Endothelial cell (in vitro differentiated cells): ENCODE measurements around the gene GNAT3. TPM values are rescaled to one million over a fixed set of nuclear protein-coding genes. Genes with fewer than 3 reads are reported as not detected.

Experiments used
- DNase-seq: peaks from one replicate; pipeline ENCODE4 v3.0.0; 2021; ENCODE audit warnings: low spot score
- H3K27ac Mint-ChIP-seq: one replicate; pipeline ENCODE4 v1.8.0; 2021; ENCODE audit warnings: mixed read lengths, inconsistent platforms; ENCODE audit not compliant: unreplicated experiment
- H3K27me3 Mint-ChIP-seq: one replicate; pipeline ENCODE4 v1.8.0; 2021; ENCODE audit warnings: mild to moderate bottlenecking, moderate library complexity, mixed read lengths, inconsistent platforms; ENCODE audit not compliant: unreplicated experiment
- H3K36me3 Mint-ChIP-seq: one replicate; pipeline ENCODE4 v1.8.0; 2021; ENCODE audit warnings: mild to moderate bottlenecking, low read depth, mixed read lengths, inconsistent platforms; ENCODE audit not compliant: unreplicated experiment
- H3K4me1 Mint-ChIP-seq: one replicate; pipeline ENCODE4 v1.8.0; 2021; ENCODE audit warnings: mild to moderate bottlenecking, mixed read lengths, inconsistent platforms; ENCODE audit not compliant: unreplicated experiment
- H3K4me3 Mint-ChIP-seq: one replicate; pipeline ENCODE4 v1.8.0; 2021; ENCODE audit warnings: mild to moderate bottlenecking, mixed read lengths, inconsistent platforms; ENCODE audit not compliant: unreplicated experiment
- H3K9me3 Mint-ChIP-seq: one replicate; pipeline ENCODE4 v1.8.0; 2021; ENCODE audit warnings: mixed read lengths, inconsistent platforms; ENCODE audit not compliant: unreplicated experiment
- total RNA-seq: library from RNA; stranded (reverse); fragmentation: NEBNext Ultra II Directional; extraction: Animal tissue kit (Norgen Biotek cat#: 25700); gene quantifications from one replicate; pipeline ENCODE4 v1.2.1, GENCODE V29; 2021; ENCODE audit not compliant: unreplicated experiment
- TF ChIP-seq, protein P1 (sequence below): fragments of 200-600 bp; sonication (generic); IDR thresholded peaks from one replicate; pipeline ENCODE4 v1.5.0; 2021; ENCODE audit warnings: antibody characterized with exemption; ENCODE audit not compliant: unreplicated experiment

GNAT3 gene
- total RNA-seq, 1 donor from 2014 or later = not detected

DNA sequence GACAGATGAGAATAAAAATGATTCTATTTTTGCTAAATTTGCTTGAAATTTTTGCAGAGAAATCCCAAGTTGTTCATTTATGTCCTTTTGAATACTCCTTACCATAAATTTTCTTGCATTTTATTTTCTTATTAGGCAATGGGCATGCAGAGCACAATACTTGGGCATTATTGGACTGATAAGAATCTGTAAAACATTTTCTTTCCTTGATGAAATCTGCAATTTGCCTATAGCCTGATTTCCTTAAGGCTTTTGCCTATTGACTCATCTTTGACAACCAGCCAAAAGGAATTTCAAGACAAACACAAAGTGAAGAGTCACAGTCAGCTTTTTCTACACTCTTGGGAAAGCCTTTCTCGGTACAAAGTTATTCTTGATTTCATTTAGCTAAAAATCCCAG, 30.5 kb upstream of the GNAT3 start:
- Mint-ChIP-seq H3K4me1 (no peaks in the 10 kb centered on the region), H3K27me3 (peaks cover 4% of the 10 kb centered on the region), H3K36me3 (peaks cover 5% of the 10 kb centered on the region), H3K4me3 (no peak overlapping the region), H3K27ac (no peak overlapping the region), H3K9me3 (peaks cover 6% of the 10 kb centered on the region)
- no peak for DNase-seq
- TF ChIP-seq, protein P1, sequence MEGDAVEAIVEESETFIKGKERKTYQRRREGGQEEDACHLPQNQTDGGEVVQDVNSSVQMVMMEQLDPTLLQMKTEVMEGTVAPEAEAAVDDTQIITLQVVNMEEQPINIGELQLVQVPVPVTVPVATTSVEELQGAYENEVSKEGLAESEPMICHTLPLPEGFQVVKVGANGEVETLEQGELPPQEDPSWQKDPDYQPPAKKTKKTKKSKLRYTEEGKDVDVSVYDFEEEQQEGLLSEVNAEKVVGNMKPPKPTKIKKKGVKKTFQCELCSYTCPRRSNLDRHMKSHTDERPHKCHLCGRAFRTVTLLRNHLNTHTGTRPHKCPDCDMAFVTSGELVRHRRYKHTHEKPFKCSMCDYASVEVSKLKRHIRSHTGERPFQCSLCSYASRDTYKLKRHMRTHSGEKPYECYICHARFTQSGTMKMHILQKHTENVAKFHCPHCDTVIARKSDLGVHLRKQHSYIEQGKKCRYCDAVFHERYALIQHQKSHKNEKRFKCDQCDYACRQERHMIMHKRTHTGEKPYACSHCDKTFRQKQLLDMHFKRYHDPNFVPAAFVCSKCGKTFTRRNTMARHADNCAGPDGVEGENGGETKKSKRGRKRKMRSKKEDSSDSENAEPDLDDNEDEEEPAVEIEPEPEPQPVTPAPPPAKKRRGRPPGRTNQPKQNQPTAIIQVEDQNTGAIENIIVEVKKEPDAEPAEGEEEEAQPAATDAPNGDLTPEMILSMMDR = no peak

DNA sequence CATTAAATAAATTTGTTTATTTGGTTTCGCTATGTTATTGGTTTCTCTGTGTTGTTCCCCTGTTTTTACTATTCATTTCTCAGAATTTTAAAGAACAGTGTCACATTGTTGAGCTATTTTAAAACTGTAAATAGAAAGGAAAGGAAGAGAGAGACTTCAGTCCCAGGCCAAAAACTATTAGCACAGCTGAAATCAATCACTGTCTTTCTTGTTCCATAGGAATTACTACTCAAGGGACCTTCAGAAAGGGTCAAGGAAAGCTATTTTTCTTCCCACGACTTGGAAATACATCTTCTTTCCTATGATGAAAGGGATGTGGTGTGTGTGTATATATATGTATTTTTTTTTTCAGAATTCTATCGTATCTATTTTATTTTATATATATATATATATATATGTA, 29.0 kb upstream of the GNAT3 start:
- H3K4me1 Mint-ChIP-seq = no peaks in the 10 kb centered on the region
- H3K4me3 Mint-ChIP-seq = no peak overlapping the region

DNA sequence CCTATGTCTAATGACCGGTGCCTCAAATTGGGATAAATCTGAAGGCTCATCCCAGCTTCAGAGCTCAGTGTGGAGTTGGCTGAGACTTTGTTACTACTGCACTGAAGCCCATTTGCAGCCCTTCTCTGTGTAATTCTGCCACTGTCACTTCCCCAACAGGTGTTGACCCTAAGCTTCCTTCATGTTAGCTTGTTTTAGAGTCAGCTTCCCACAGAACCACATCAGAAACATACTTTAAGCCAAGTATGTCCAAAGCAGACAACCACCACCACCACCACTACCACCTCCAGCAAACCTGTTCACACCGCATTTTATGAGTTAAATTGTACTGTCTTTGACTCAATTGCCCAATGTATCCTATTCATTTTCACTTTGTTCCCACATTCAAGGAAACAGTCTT, 25.2 kb upstream of the GNAT3 start:
- Mint-ChIP-seq H3K27ac (no peak overlapping the region), H3K9me3 (no peaks in the 10 kb centered on the region), H3K4me3 (no peak overlapping the region), H3K36me3 (no peaks in the 10 kb centered on the region), H3K4me1 (no peaks in the 10 kb centered on the region), H3K27me3 (no peaks in the 10 kb centered on the region)
- no peak for DNase-seq
- TF ChIP-seq, protein P1 = no peak

More for the DNA sequence above, 29.0 kb upstream of the GNAT3 start:
- no peak for DNase-seq
- TF ChIP-seq, protein P1 = no peak
- Mint-ChIP-seq H3K27ac (no peak overlapping the region), H3K9me3 (peaks cover 6% of the 10 kb centered on the region), H3K27me3 (no peaks in the 10 kb centered on the region), H3K36me3 (peaks cover 5% of the 10 kb centered on the region)

DNA sequence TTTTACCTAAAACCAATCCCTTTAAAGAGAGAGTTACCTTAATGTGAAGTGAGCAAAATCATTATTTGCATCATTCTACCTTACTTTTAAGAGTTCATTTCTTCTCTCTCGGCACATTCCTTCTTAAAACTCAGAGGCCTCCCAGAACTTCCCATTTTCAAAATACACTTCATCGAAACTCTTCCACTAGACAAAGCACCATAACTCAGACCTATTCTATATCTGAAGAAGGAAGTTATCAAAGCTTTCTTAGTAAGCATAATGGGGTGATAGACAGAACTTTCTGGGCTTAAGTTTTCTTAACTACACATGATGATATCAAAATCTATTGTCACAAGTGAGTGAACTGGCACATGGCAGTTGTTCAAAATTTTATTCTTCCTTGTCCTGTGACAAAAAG, 24.6 kb upstream of the GNAT3 start:
- Mint-ChIP-seq H3K4me3 (no peak overlapping the region), H3K27ac (no peak overlapping the region), H3K27me3 (peaks cover under 1% of the 10 kb centered on the region), H3K36me3 (no peaks in the 10 kb centered on the region), H3K4me1 (no peaks in the 10 kb centered on the region), H3K9me3 (no peaks in the 10 kb centered on the region)
- DNase-seq = no peak
- TF ChIP-seq, protein P1 = no peak

DNA sequence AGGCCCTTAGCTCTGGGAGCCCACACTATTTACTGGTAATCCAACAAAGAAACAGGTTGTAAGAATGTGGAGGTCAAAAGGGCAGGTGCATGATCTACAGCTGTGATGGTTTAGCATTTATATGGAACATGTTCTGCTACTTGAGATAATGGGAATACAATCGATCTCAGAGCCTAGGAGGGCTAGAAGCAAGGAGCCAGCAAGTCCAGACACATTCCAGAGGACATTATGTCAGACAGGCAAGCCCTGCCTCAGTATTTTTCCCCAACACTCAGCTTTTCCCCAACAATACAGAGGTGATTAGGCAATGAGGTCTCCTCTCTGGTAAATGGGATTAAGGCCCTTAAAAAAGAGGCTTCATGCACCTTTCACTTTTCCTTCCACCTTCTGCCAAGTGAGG, 21.4 kb upstream of the GNAT3 start:
- TF ChIP-seq, protein P1 = no peak
- Mint-ChIP-seq H3K36me3 (no peaks in the 10 kb centered on the region), H3K4me3 (no peak overlapping the region), H3K4me1 (no peaks in the 10 kb centered on the region), H3K27me3 (peaks cover 5% of the 10 kb centered on the region), H3K27ac (no peak overlapping the region), H3K9me3 (no peaks in the 10 kb centered on the region)
- DNase-seq = no peak
